Stomach (tissue), 9 donors: Measurements from ENCODE around the gene TK2. TPM values are rescaled to one million over a fixed set of nuclear protein-coding genes. Genes with fewer than 3 reads are reported as not detected.

Source experiments
- DNase-seq, 2 donors: peaks; one replicate each; pipeline versions ENCODE4 v3.0.0 to v3.0.0-alpha.2; 2013 to 2019
- H3K27ac ChIP-seq, 5 donors: fragments of 200-600 bp in 4 of 5; sonication (generic) in 4 of 5; one replicate each; pipeline ENCODE4 v1.5.1; 2013 to 2019; ENCODE audit warnings: mild to moderate bottlenecking in 1 of 5, moderate library complexity in 1 of 5
- H3K27me3 ChIP-seq, 3 donors: fragments of 200-600 bp; sonication (generic); one replicate each; pipeline ENCODE4 v1.5.1; 2017 to 2019; ENCODE audit warnings: mixed run types in 1 of 3
- H3K36me3 ChIP-seq, 4 donors: fragments of 200-600 bp; sonication (generic); 1 replicate in 3 of 4; 2 replicates in 1 of 4; pipeline ENCODE4 v1.5.1; 2016 to 2019
- H3K4me1 ChIP-seq, 4 donors: fragments of 200-600 bp; sonication (generic); one replicate each; pipeline ENCODE4 v1.5.1; 2016 to 2019
- H3K4me3 ChIP-seq, 4 donors: fragments of 200-600 bp; sonication (generic) in 3 of 4; one replicate each; pipeline ENCODE4 v1.5.1; 2016 to 2019; ENCODE audit warnings: mild to moderate bottlenecking in 1 of 4
- H3K9me3 ChIP-seq, 4 donors: fragments of 200-600 bp; sonication (generic); one replicate each; pipeline ENCODE4 v1.5.1; 2016 to 2019
- EP300 ChIP-seq: sonication (generic); formaldehyde crosslinking; IDR thresholded peaks from one replicate; pipeline ENCODE4 v1.6.1; 2017; ENCODE audit warnings: antibody characterized with exemption
- POLR2A ChIP-seq, 4 donors: fragments of 450-650 bp; IDR thresholded peaks; one replicate each; pipeline ENCODE4 v1.6.1; 2016; ENCODE audit warnings: antibody characterized with exemption in 4 of 4, control low read depth in 2 of 4, mild to moderate bottlenecking in 1 of 4, moderate library complexity in 1 of 4
- POLR2AphosphoS5 ChIP-seq, 3 donors: sonication (generic); formaldehyde crosslinking; IDR thresholded peaks; one replicate each; pipeline ENCODE4 v1.6.1; 2016; ENCODE audit warnings: antibody characterized with exemption in 3 of 3
- WGBS, 5 donors: extraction: QIAGEN DNeasy Blood & Tissue Kit in 3 of 5; methylation state at CpG; one replicate each; pipeline versions ENCODE4 v1.1.5 to v1.1.7; 2013 to 2018; 5-methylcytosine and 5-hydroxymethylcytosine counted together
- intact Hi-C: fragments of 100-400 bp; cut with DNase I; formaldehyde crosslinking; loops from one replicate; pipeline ENCODE4 v1.15.1; 2023; ENCODE audit warnings: low total_unique reads
- polyA plus RNA-seq, 3 donors: library from polyadenylated mRNA; stranded (reverse); fragments of 200-250 nt; gene quantifications; one replicate each; pipeline ENCODE4 v1.2.3, GENCODE V29; 2013
- total RNA-seq, 5 donors: library from RNA; depleted of rRNA; stranded (reverse); fragments of >200 nt; gene quantifications; one replicate each; pipeline versions ENCODE4 v1.1.0 to v1.2.3, GENCODE V29; 2014 to 2016
- TF ChIP-seq, protein P1 (sequence below), 7 experiments: fragments of 450-650 bp in 4 of 7; fragments of 200-600 bp in 3 of 7; sonication (generic) in 3 of 7; IDR thresholded peaks; one replicate each; pipeline ENCODE4 v1.5.1; 2016 to 2019; ENCODE audit warnings: antibody characterized with exemption in 7 of 7, control low read depth in 2 of 7, mild to moderate bottlenecking in 1 of 7
- donor health status: healthy with polysubstance abuse.
- donor health status: Bipolar disorder and iron deficiency.
- donor health status: healthy.

Gene TK2
- total and polyA plus RNA-seq, 8 donors: 9.8 to 25.0 (median 14.9) TPM

GRCh38 chr16:66542396-66542795 lies 7.5 kb downstream of the TK2 start:
- intact Hi-C loops: no loop called here
- Histone ChIP-seq H3K4me3 (no peak overlapping the region), H3K4me1 (peaks cover 0 to 9% (median 0%) of the 10 kb centered on the region in 4 donors), H3K27me3 (no peaks in the 10 kb centered on the region), H3K36me3 (peaks cover 3 to 92% (median 71%) of the 10 kb centered on the region in 4 donors), H3K9me3 (no peaks in the 10 kb centered on the region), H3K27ac (no peak overlapping the region)
- no peak for DNase-seq
- WGBS, 5 donors: 76 to 95% (median 90%) methylated on average over 3 of the region's 3 CpGs
- TF ChIP-seq POLR2AphosphoS5 (IDR thresholded peaks at IDR 0.05) (no peak), POLR2A (IDR thresholded peaks at IDR 0.05) (no peak), EP300 (no peak)
- TF ChIP-seq, protein P1, sequence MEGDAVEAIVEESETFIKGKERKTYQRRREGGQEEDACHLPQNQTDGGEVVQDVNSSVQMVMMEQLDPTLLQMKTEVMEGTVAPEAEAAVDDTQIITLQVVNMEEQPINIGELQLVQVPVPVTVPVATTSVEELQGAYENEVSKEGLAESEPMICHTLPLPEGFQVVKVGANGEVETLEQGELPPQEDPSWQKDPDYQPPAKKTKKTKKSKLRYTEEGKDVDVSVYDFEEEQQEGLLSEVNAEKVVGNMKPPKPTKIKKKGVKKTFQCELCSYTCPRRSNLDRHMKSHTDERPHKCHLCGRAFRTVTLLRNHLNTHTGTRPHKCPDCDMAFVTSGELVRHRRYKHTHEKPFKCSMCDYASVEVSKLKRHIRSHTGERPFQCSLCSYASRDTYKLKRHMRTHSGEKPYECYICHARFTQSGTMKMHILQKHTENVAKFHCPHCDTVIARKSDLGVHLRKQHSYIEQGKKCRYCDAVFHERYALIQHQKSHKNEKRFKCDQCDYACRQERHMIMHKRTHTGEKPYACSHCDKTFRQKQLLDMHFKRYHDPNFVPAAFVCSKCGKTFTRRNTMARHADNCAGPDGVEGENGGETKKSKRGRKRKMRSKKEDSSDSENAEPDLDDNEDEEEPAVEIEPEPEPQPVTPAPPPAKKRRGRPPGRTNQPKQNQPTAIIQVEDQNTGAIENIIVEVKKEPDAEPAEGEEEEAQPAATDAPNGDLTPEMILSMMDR (IDR thresholded peaks at IDR 0.05): no peak

DNA sequence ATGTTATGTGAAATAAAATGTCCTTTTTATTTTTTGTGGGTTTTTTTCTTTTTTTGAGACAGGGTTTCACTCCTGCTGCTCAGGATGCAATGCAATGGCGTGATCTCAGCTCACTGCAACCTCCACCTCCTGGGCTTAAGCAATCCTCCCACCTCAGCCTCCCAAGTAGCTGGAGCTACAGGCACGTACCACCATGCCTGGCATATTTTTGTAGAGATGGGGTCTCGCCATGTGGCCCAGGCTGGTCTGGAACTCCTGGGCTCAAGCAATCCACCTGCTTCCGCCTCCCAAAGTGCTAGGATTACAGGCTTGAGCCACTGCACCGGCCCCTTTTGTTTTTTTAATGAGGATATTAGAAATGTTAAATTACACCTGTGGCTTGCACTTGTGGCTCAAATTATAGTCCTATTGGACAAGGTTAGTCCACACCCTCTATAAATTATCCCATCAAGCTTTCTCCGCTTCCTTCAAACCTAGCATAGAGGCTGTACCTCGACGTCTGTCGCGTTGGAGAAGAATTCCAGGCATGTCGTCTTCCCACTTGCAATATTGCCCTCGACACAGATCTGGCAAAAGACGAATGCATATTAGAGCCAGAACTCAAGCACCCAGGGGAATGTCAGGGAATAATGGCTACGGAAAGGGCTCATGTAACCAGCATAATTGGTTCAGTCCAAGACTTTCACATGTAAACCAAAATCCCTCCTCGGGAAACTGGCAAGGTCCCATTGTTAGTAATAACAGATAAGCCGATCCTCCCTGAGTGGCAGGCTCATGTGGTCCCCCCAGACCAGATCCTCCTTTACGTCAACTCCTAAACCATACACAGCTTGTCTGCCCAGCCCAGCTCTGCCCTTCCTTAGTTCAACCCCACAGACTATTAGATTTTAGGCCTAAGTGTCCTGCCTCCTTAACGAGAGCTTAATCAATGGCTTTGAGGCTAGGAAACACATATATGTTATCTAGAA lies 8.2 kb downstream of the TK2 start:
- Histone ChIP-seq H3K4me1 (peaks cover 0 to 4% (median 0%) of the 10 kb centered on the region in 4 donors), H3K36me3 (peaks cover 3 to 92% (median 75%) of the 10 kb centered on the region in 4 donors), H3K9me3 (no peaks in the 10 kb centered on the region), H3K27me3 (no peaks in the 10 kb centered on the region), H3K27ac (no peak overlapping the region), H3K4me3 (no peak overlapping the region)
- WGBS, 5 donors: 86 to 90% (median 87%) methylated on average over 18 of the region's 18 CpGs
- TF ChIP-seq EP300 (no peak), POLR2A (IDR thresholded peaks at IDR 0.05) (no peak), POLR2AphosphoS5 (IDR thresholded peaks at IDR 0.05) (no peak)
- TF ChIP-seq, protein P1 (IDR thresholded peaks at IDR 0.05): no peak
- intact Hi-C loops: no loop called here
- DNase-seq: no peak

- Histone ChIP-seq H3K9me3 (no peaks in the 10 kb centered on the region), H3K27ac (no peak overlapping the region), H3K27me3 (no peaks in the 10 kb centered on the region), H3K4me3 (no peak overlapping the region), H3K4me1 (peaks cover 0 to 4% (median 0%) of the 10 kb centered on the region in 4 donors), H3K36me3 (peaks cover 11 to 97% (median 87%) of the 10 kb centered on the region in 4 donors)
- intact Hi-C loops: no loop called here
- 42 to 83% (median 74%) methylated on average over 3 of the region's 3 CpGs for WGBS, 5 donors
- TF ChIP-seq, protein P1 (IDR thresholded peaks at IDR 0.05): no peak
- TF ChIP-seq POLR2AphosphoS5 (IDR thresholded peaks at IDR 0.05) (no peak), EP300 (no peak)
- peak in 1 of 2 donors; percentile 47 for DNase-seq
These were observed 10.1 kb downstream of the TK2 start for GRCh38 chr16:66539623-66540469.

DNA sequence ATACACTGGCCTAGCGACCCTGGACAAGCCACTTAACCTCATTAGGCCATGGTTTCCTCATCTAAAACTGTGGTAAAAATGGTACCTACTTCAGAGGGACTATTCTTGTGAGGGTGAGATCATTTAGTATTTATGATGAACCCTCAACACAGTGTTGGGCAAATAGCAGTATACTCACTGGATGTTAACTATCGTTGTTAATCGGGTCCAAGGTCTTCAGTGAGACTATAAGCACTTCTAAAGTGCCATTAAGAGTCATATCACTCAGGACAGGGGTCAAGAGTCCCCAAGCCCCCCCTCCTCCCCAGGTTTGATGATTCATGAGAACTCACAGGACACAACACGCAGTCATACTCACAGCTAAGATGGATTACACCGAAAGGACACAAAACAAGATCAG lies 11.0 kb downstream of the TK2 start:
- Histone ChIP-seq H3K36me3 (peaks cover 11 to 97% (median 87%) of the 10 kb centered on the region in 4 donors), H3K4me3 (no peak overlapping the region), H3K9me3 (no peaks in the 10 kb centered on the region), H3K4me1 (no peaks in the 10 kb centered on the region), H3K27me3 (no peaks in the 10 kb centered on the region), H3K27ac (no peak overlapping the region)
- TF ChIP-seq, protein P1 (IDR thresholded peaks at IDR 0.05): no peak
- TF ChIP-seq EP300: no peak
- no peak for DNase-seq
- 83 to 99% (median 94%) methylated on average over 5 of the region's 5 CpGs for WGBS, 5 donors
- intact Hi-C loops: no loop called here
